AG09309 (cell line): ENCODE results near the gene SYNDIG1.

Source experiments
- DNase-seq: peaks from one replicate; pipeline ENCODE4 v3.0.0-alpha.2; 2010; ENCODE audit warnings: low read depth
- H3K4me3 ChIP-seq: 2 replicates; pipeline ENCODE4 v1.5.1; 2011; ENCODE audit warnings: mild to moderate bottlenecking, low read depth, low read length, moderate library complexity; ENCODE audit not compliant: control insufficient read depth
- CTCF ChIP-seq: IDR thresholded peaks from 2 replicates; pipeline ENCODE4 v1.5.1; 2011; ENCODE audit warnings: mild to moderate bottlenecking, low read depth, low read length, inconsistent platforms; ENCODE audit not compliant: insufficient read depth, control insufficient read depth; ENCODE audit errors: missing control alignments

The SYNDIG1 gene

GRCh38 chr20:24469116-24469893 lies at the start of gene SYNDIG1:
Gene SYNDIG1 (plus strand): TSS chr20:24469629. CDS start chr20:24543098, 73,469 bp downstream.
- peak within 1 kb of the TSS; percentile 50 for H3K4me3 ChIP-seq
- TF ChIP-seq CTCF: no peak
- no peak for DNase-seq

GRCh38 chr20:24419786-24420185 lies 49.6 kb upstream of the SYNDIG1 start:
- TF ChIP-seq CTCF: no peak
- no peak overlapping the region for H3K4me3 ChIP-seq
- no peak for DNase-seq

- H3K4me3 ChIP-seq: no peak overlapping the region
- no peak for TF ChIP-seq CTCF
- DNase-seq: no peak
These were observed 48.9 kb upstream of the SYNDIG1 start for GRCh38 chr20:24420567-24420966.

- DNase-seq: no peak
- no peak for TF ChIP-seq CTCF
These were observed 48.4 kb upstream of the SYNDIG1 start for GRCh38 chr20:24421071-24421470.

GRCh38 chr20:24422091-24422760 lies 47.2 kb upstream of the SYNDIG1 start:
- no peak overlapping the region for H3K4me3 ChIP-seq
- TF ChIP-seq CTCF: no peak
- no peak for DNase-seq

More at GRCh38 chr20:24421071-24421470, 48.4 kb upstream of the SYNDIG1 start:
- no peak overlapping the region for H3K4me3 ChIP-seq

GRCh38 chr20:24423390-24424313 lies 45.8 kb upstream of the SYNDIG1 start:
- DNase-seq: no peak
- H3K4me3 ChIP-seq: no peak overlapping the region
- TF ChIP-seq CTCF: no peak
